Natural killer cell treated with Interleukin-12 subunit alpha and Interleukin-12 subunit beta and Interleukin-15 and Interleukin-18, amount 100 ng/mL, for 72 hours (primary cell): ENCODE measurements around the gene SGPP2. TPM values are rescaled to one million over a fixed set of nuclear protein-coding genes. Genes with fewer than 3 reads are reported as not detected.
"Not testable (repeated sequence)": the region's sequence is repeated elsewhere in the genome, so short reads cannot be mapped to it uniquely, and the experiment has no call there.

Experiments
- ATAC-seq, 2 donors: fragments of 150-1000 bp; cut with Tn5 transposase in 1 of 2; sonication (Bioruptor Pico), chemical (Tn5 transposase) in 1 of 2; 2 replicates each; pipeline ENCODE4 v1.10.0; 2021
- DNase-seq: peaks from one replicate; pipeline ENCODE4 v3.0.0; 2022; ENCODE audit warnings: low spot score
- H3K27ac Mint-ChIP-seq, 2 donors: 1 replicate in 1 of 2; 2 replicates in 1 of 2; pipeline ENCODE4 v1.8.0; 2022; ENCODE audit warnings: mixed read lengths in 2 of 2, mild to moderate bottlenecking in 1 of 2, moderate library complexity in 1 of 2
- H3K27me3 Mint-ChIP-seq, 2 donors: 1 replicate in 1 of 2; 2 replicates in 1 of 2; pipeline ENCODE4 v1.8.0; 2022; ENCODE audit warnings: mixed read lengths in 2 of 2
- H3K36me3 Mint-ChIP-seq: one replicate; pipeline ENCODE4 v1.8.0; 2022; ENCODE audit warnings: mixed read lengths
- H3K4me1 Mint-ChIP-seq, 2 donors: 1 replicate in 1 of 2; 2 replicates in 1 of 2; pipeline ENCODE4 v1.8.0; 2022; ENCODE audit warnings: low read depth in 2 of 2, mixed read lengths in 2 of 2, mild to moderate bottlenecking in 1 of 2
- H3K4me3 Mint-ChIP-seq: one replicate; pipeline ENCODE4 v1.8.0; 2022; ENCODE audit warnings: mixed read lengths
- H3K9me3 Mint-ChIP-seq: 2 replicates; pipeline ENCODE4 v1.8.0; 2022; ENCODE audit warnings: mixed read lengths
- total RNA-seq, 2 donors: library from RNA; stranded (reverse); gene quantifications; one replicate each; pipeline ENCODE4 v1.2.3, GENCODE V29; 2022

The SGPP2 gene
- total RNA-seq = under 1 TPM; 0.12 to 0.20 TPM

- Mint-ChIP-seq H3K4me1 (peaks cover 0 to 6% of the 10 kb centered on the region in 2 donors), H3K27me3 (peaks cover 25 to 56% of the 10 kb centered on the region in 2 donors), H3K9me3 (no peaks in the 10 kb centered on the region), H3K27ac (peak within 1 kb of the TSS in 1 of 2 donors; percentile 57), H3K36me3 (peaks cover 6% of the 10 kb centered on the region), H3K4me3 (peak within 1 kb of the TSS; percentile 22)
- DNase-seq (no peak), ATAC-seq (peak; percentile 48)
Measured at GRCh38 chr2:222424276-222424728, at the start of gene SGPP2. Gene SGPP2 (plus strand): TSS chr2:222424543. CDS start chr2:222424603, 60 bp downstream.

- Mint-ChIP-seq H3K9me3 (peaks cover 11% of the 10 kb centered on the region), H3K4me1 (no peaks in the 10 kb centered on the region), H3K27ac (no peak overlapping the region), H3K36me3 (no peaks in the 10 kb centered on the region), H3K4me3 (no peak overlapping the region), H3K27me3 (no peaks in the 10 kb centered on the region)
- no peak for DNase-seq
- ATAC-seq = no peak
Measured at GRCh38 chr2:222375798-222376197, 48.5 kb upstream of the SGPP2 start.

- DNase-seq (no peak), ATAC-seq (no peak)
- Mint-ChIP-seq H3K4me3 (no peak overlapping the region), H3K27me3 (no peaks in the 10 kb centered on the region), H3K36me3 (no peaks in the 10 kb centered on the region), H3K4me1 (no peaks in the 10 kb centered on the region), H3K27ac (no peak overlapping the region), H3K9me3 (peaks cover 2% of the 10 kb centered on the region)
Measured at GRCh38 chr2:222380456-222380855, 43.9 kb upstream of the SGPP2 start.

GRCh38 chr2:222381566-222381965 is 42.8 kb upstream of the SGPP2 start:
- ATAC-seq = no peak

GRCh38 chr2:222383255-222383654 is 41.1 kb upstream of the SGPP2 start:
- ATAC-seq = no peak
- Mint-ChIP-seq H3K4me1 (no peaks in the 10 kb centered on the region), H3K27ac (no peak overlapping the region), H3K27me3 (no peaks in the 10 kb centered on the region), H3K36me3 (no peaks in the 10 kb centered on the region), H3K9me3 (peaks cover 2% of the 10 kb centered on the region), H3K4me3 (no peak overlapping the region)
- no peak for DNase-seq

More at GRCh38 chr2:222381566-222381965, 42.8 kb upstream of the SGPP2 start:
- Mint-ChIP-seq H3K27ac (no peak overlapping the region), H3K9me3 (peaks cover 2% of the 10 kb centered on the region), H3K36me3 (no peaks in the 10 kb centered on the region), H3K27me3 (no peaks in the 10 kb centered on the region), H3K4me1 (no peaks in the 10 kb centered on the region), H3K4me3 (no peak overlapping the region)
- no peak for DNase-seq

GRCh38 chr2:222391743-222392285 is 32.5 kb upstream of the SGPP2 start:
- H3K27ac Mint-ChIP-seq = no peak overlapping the region
- no peaks in the 10 kb centered on the region for H3K4me1 Mint-ChIP-seq
- DNase-seq = no peak
- no peak for ATAC-seq
- H3K36me3 Mint-ChIP-seq = no peaks in the 10 kb centered on the region
- H3K27me3 Mint-ChIP-seq = no peaks in the 10 kb centered on the region
- no peaks in the 10 kb centered on the region for H3K9me3 Mint-ChIP-seq
- H3K4me3 Mint-ChIP-seq = no peak overlapping the region

- no peak for ATAC-seq
- H3K36me3 Mint-ChIP-seq = no peaks in the 10 kb centered on the region
- no peak overlapping the region for H3K27ac Mint-ChIP-seq
- no peaks in the 10 kb centered on the region for H3K4me1 Mint-ChIP-seq
- no peak for DNase-seq
- H3K4me3 Mint-ChIP-seq = no peak overlapping the region
- no peaks in the 10 kb centered on the region for H3K9me3 Mint-ChIP-seq
- no peaks in the 10 kb centered on the region for H3K27me3 Mint-ChIP-seq
Measured at GRCh38 chr2:222393733-222394267, 30.5 kb upstream of the SGPP2 start.

- H3K9me3 Mint-ChIP-seq = peaks cover 4% of the 10 kb centered on the region
- no peak overlapping the region for H3K27ac Mint-ChIP-seq
- H3K4me3 Mint-ChIP-seq = no peak overlapping the region
- H3K27me3 Mint-ChIP-seq = no peaks in the 10 kb centered on the region
- DNase-seq (no peak), ATAC-seq (no peak)
- no peaks in the 10 kb centered on the region for H3K4me1 Mint-ChIP-seq
- H3K36me3 Mint-ChIP-seq = no peaks in the 10 kb centered on the region
Measured at GRCh38 chr2:222398446-222398885, 25.9 kb upstream of the SGPP2 start.

- Mint-ChIP-seq H3K4me1 (no peaks in the 10 kb centered on the region), H3K36me3 (no peaks in the 10 kb centered on the region), H3K27me3 (no peaks in the 10 kb centered on the region), H3K27ac (no peak overlapping the region), H3K4me3 (no peak overlapping the region), H3K9me3 (peaks cover 4% of the 10 kb centered on the region)
- ATAC-seq (no peak), DNase-seq (no peak)
Measured at GRCh38 chr2:222399038-222399783, 25.1 kb upstream of the SGPP2 start.

GRCh38 chr2:222404151-222404905 is 20.0 kb upstream of the SGPP2 start:
- H3K36me3 Mint-ChIP-seq = no peaks in the 10 kb centered on the region
- no peaks in the 10 kb centered on the region for H3K27me3 Mint-ChIP-seq
- no peaks in the 10 kb centered on the region for H3K4me1 Mint-ChIP-seq
- ATAC-seq = no peak
- peaks cover 4% of the 10 kb centered on the region for H3K9me3 Mint-ChIP-seq
- H3K27ac Mint-ChIP-seq = no peak overlapping the region
- no peak overlapping the region for H3K4me3 Mint-ChIP-seq
- DNase-seq = no peak

- DNase-seq = no peak
- H3K27me3 Mint-ChIP-seq = no peaks in the 10 kb centered on the region
- H3K4me1 Mint-ChIP-seq = no peaks in the 10 kb centered on the region
- H3K4me3 Mint-ChIP-seq = no peak overlapping the region
- peaks cover 4% of the 10 kb centered on the region for H3K36me3 Mint-ChIP-seq
- ATAC-seq = no peak
- H3K9me3 Mint-ChIP-seq = no peaks in the 10 kb centered on the region
- no peak overlapping the region for H3K27ac Mint-ChIP-seq
Measured at GRCh38 chr2:222408684-222409083, 15.7 kb upstream of the SGPP2 start.

GRCh38 chr2:222410534-222410933 is 13.8 kb upstream of the SGPP2 start:
- Mint-ChIP-seq H3K27ac (no peak overlapping the region), H3K4me1 (no peaks in the 10 kb centered on the region), H3K36me3 (peaks cover 4% of the 10 kb centered on the region), H3K27me3 (no peaks in the 10 kb centered on the region), H3K9me3 (no peaks in the 10 kb centered on the region), H3K4me3 (no peak overlapping the region)
- DNase-seq (no peak), ATAC-seq (no peak)

- H3K27me3 Mint-ChIP-seq, H3K27ac Mint-ChIP-seq, DNase-seq, H3K4me1 Mint-ChIP-seq, H3K4me3 Mint-ChIP-seq, ATAC-seq, H3K9me3 Mint-ChIP-seq, H3K36me3 Mint-ChIP-seq: not testable (repeated sequence)
Measured at GRCh38 chr2:222412334-222412733, 12.0 kb upstream of the SGPP2 start.
